H7 (cell line): Measurements from ENCODE around the gene TRMT11. TPM values are rescaled to one million over a fixed set of nuclear protein-coding genes. Genes with fewer than 3 reads are reported as not detected.
A peak's percentile ranks its signal among the peaks of the same experiment; 100 is the strongest.
"Not testable (repeated sequence)": the region's sequence is repeated elsewhere in the genome, so short reads cannot be mapped to it uniquely, and the experiment has no call there.

ENCODE experiments used
- DNase-seq: peaks from one replicate; pipeline ENCODE4 v3.0.0; 2012
- H3K27me3 ChIP-seq: 2 replicates; pipeline ENCODE4 v1.6.0; 2011; ENCODE audit warnings: mild to moderate bottlenecking, low read length; ENCODE audit not compliant: control insufficient read depth, insufficient read depth
- H3K36me3 ChIP-seq: replicated peaks from 2 replicates; pipeline ENCODE4 v1.5.1; 2011; ENCODE audit warnings: low read length; ENCODE audit not compliant: control insufficient read depth, insufficient read depth
- H3K4me3 ChIP-seq: 2 replicates; pipeline ENCODE4 v1.5.1; 2011; ENCODE audit warnings: low read depth, mild to moderate bottlenecking, control low read depth, low read length, moderate library complexity; ENCODE audit not compliant: insufficient read depth
- total RNA-seq: library from RNA; depleted of rRNA; stranded (reverse); fragments of >200 nt; shearing (Covaris generic); gene quantifications from 2 replicates; pipeline ENCODE4 v1.2.3, GENCODE V29; 2014

Gene TRMT11
- total RNA-seq, 1 experiment from 2014 or later, result 29.5 TPM

GRCh38 chr6:125950716-125951115 is 35.6 kb upstream of the TRMT11 start:
- H3K36me3 ChIP-seq, DNase-seq, H3K4me3 ChIP-seq, H3K27me3 ChIP-seq: not testable (repeated sequence)

- no peaks in the 10 kb centered on the region for H3K36me3 ChIP-seq
- no peak overlapping the region for H3K4me3 ChIP-seq
- H3K27me3 ChIP-seq, result no peaks in the 10 kb centered on the region; the same call in 1 of the 2 replicates
- DNase-seq, result no peak
Observed at GRCh38 chr6:125951323-125951722, 35.0 kb upstream of the TRMT11 start.

- Histone ChIP-seq H3K36me3 (no peaks in the 10 kb centered on the region), H3K27me3 (no peaks in the 10 kb centered on the region; the same call in 1 of the 2 replicates), H3K4me3 (no peak overlapping the region)
- DNase-seq, result peak; percentile 57
Observed at GRCh38 chr6:125952764-125953501, 33.4 kb upstream of the TRMT11 start.

DNA sequence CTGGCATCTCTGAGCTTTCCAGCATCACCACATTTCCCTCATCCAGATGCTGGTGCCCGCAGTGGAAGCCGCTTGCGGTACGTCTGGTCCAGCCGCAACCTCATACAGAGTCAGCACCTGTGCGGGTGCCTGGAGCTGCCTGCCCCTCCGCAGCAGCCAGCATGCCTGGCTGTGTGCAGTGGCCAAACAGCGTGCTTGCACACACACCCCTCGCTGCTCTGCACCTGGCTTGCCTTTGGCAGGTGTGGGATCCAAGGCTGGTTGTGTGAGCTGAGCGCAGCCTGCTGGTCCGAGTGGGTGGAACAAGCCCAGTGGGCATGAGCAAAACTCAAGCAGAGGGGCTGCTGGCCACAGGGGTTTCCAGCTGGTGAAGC is 32.9 kb upstream of the TRMT11 start:
- peak; percentile 48 for DNase-seq
- no peaks in the 10 kb centered on the region for H3K36me3 ChIP-seq
- peak overlapping the region; percentile 6; the same call in 1 of the 2 replicates for H3K4me3 ChIP-seq
- H3K27me3 ChIP-seq, result no peaks in the 10 kb centered on the region; the same call in 1 of the 2 replicates

- DNase-seq, result no peak
- Histone ChIP-seq H3K36me3 (no peaks in the 10 kb centered on the region), H3K27me3 (no peaks in the 10 kb centered on the region; the same call in 1 of the 2 replicates), H3K4me3 (no peak overlapping the region)
Observed at GRCh38 chr6:125954735-125955339, 31.5 kb upstream of the TRMT11 start.

DNA sequence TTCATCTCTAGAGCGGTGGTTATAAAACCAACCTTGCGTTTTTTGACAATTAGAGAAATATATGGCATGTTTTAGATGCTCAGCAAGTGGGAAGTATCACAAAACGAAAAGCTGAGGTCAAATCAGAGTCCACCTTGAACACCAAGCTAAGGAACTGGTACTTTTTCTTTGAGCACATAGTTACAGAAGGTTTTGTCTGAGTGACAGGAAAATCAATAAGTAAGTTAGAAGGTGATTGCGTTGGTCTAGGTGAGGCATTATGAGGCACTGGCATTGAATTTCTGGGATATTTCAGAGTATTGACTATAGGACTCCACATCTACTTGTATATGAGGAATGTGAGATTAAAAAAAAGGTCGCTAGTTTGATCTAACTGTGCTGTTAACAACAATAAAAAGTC is 30.4 kb upstream of the TRMT11 start:
- no peaks in the 10 kb centered on the region for H3K36me3 ChIP-seq
- H3K27me3 ChIP-seq, result no peaks in the 10 kb centered on the region; the same call in 1 of the 2 replicates
- DNase-seq, result no peak
- H3K4me3 ChIP-seq, result peak overlapping the region; percentile 92; the same call in 1 of the 2 replicates

DNA sequence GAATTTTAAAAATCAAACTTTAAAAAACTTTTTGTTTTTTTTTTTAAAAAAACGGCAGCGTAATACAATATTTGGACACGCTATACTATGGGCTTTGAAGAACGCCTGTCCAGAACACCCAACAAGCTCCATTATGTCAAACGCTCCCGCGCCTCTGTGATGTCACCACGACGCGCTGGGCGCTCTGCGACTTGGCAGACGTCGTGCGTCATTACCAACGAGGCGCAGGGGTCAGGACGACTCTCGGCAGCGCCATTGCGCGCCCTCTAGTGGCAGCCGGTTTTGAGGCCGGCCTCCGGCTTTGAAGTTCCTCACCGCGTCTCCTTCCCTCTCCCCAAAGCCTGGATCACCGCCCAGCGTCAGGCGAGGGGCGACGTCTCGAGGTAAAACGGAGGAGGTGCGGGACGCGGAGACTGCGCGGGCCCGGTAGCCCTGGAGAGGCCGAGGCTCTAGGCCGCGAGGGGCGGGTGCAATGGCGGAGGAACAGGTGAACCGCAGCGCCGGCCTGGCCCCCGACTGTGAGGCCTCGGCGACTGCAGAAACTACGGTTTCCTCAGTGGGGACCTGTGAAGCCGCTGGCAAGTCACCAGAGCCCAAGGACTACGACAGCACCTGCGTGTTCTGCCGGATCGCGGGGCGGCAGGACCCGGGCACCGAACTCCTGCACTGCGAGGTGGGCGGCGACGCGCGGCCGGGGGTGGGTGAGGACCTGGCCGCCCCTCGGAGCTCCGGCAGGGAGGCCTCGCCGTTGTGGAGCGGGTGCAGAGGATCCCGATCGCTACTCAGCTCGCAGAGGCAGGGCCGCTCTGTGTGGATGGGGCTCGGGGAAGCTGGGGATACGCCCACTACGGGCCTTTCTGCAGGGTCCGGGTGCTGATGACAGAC is 29.6 kb upstream of the TRMT11 start, which contains the start of gene HINT3:
HINT3 (plus strand) TSS at position 265 of the 885 bp plus-strand sequence; CDS start at position 473, 208 bp downstream.
- no peaks in the 10 kb centered on the region; the same call in 1 of the 2 replicates for H3K27me3 ChIP-seq
- DNase-seq, result peak; percentile 90
- H3K4me3 ChIP-seq, result peak within 1 kb of the TSS; percentile 92

DNA sequence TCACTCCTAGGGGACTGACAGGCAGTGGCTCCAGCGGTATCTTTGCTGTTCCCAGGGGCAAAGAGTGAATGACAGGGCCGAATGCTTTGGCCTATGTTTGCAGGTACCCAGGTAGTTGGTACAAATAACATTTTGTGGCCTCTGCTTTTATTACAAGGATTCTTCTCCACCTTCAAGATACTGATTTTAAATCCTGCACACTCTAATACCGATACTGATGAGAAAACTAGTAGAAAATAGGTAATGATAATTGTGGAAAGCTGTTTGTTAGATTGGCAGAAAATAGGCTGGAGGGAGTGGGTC is 29.0 kb upstream of the TRMT11 start:
- Histone ChIP-seq H3K36me3 (no peaks in the 10 kb centered on the region), H3K4me3 (peak overlapping the region; percentile 92), H3K27me3 (no peaks in the 10 kb centered on the region; the same call in 1 of the 2 replicates)
- DNase-seq, result no peak

More for the DNA sequence above, 29.6 kb upstream of the TRMT11 start, which contains the start of gene HINT3:
- no peaks in the 10 kb centered on the region for H3K36me3 ChIP-seq

DNA sequence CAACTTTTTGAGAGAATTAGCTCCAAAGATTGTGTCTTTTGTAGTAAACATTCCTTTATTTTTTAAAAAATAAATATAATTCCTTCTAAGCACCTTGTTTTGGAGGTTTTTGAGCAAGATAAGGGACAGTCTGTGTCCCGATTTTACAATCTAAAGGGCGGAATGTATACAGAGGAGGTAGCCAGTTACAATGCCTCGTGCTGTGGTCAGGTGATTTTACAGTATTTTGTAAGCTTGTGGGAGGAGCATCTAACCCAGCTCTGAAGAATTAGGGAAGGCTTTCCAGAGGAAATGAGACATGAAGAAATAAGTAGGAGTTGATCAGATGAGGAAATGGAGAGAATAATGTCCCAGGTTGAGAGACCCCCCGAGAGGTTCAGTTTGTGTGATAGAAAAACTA is 28.5 kb upstream of the TRMT11 start:
- Histone ChIP-seq H3K27me3 (no peaks in the 10 kb centered on the region; the same call in 1 of the 2 replicates), H3K36me3 (no peaks in the 10 kb centered on the region), H3K4me3 (no peak overlapping the region)
- peak; percentile 18 for DNase-seq

GRCh38 chr6:125959041-125959440 is 27.3 kb upstream of the TRMT11 start:
- H3K27me3 ChIP-seq, result no peaks in the 10 kb centered on the region; the same call in 1 of the 2 replicates
- DNase-seq, result no peak
- no peak overlapping the region for H3K4me3 ChIP-seq
- H3K36me3 ChIP-seq, result no peaks in the 10 kb centered on the region

DNA sequence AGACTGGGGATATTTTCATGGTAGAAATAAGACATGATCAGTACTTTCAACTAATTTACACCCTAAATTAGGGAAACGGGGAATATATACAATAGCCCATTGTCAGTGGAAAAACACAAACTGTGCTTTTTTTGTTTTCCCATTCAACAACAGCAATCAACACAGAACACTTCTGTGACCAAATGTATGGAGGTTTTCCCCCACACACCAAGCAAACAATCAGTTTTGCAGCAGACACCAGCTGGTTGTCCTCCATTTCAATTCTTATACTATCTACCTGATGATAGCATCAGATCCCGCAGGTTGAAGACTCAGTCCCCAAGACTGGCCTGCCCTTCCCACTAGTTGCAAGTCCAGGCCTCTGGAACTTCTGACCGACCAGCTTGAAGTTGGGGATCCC is 25.2 kb upstream of the TRMT11 start:
- no peak overlapping the region for H3K4me3 ChIP-seq
- no peaks in the 10 kb centered on the region for H3K27me3 ChIP-seq
- DNase-seq, result no peak
- H3K36me3 ChIP-seq, result no peaks in the 10 kb centered on the region

DNA sequence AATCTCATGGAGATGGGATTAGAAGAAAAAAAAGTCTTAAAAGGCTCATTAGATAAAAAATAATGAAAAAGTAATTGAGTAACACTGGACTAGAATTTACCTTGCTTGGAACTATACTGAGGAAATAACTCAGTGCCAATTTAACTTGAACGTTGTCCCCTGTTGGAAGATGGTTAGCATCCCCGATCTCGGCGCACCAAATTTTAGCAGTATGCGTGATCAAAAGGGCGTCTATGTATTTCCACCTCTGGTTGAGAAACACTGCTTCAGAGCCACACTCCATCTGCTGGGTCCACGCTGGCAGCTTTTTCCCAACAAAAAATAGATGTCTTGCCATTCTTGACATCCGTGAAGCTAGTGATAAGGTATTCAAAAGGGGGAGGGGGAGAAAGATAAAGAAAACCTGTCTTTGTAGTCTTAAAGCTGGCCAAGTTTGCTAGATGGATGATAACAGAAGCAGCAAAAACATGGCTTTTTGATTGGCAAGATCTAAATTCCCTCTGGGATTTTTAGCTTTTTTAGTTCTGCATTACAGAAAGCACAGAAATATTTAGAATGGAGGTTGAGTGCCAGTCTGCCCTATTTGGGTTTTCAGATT is 23.3 kb upstream of the TRMT11 start:
- no peaks in the 10 kb centered on the region for H3K36me3 ChIP-seq
- no peak overlapping the region for H3K4me3 ChIP-seq
- H3K27me3 ChIP-seq, result no peaks in the 10 kb centered on the region
- no peak for DNase-seq

GRCh38 chr6:125963817-125964216 is 22.5 kb upstream of the TRMT11 start:
- H3K27me3 ChIP-seq, result no peaks in the 10 kb centered on the region
- no peak for DNase-seq
- no peaks in the 10 kb centered on the region for H3K36me3 ChIP-seq
- H3K4me3 ChIP-seq, result no peak overlapping the region

DNA sequence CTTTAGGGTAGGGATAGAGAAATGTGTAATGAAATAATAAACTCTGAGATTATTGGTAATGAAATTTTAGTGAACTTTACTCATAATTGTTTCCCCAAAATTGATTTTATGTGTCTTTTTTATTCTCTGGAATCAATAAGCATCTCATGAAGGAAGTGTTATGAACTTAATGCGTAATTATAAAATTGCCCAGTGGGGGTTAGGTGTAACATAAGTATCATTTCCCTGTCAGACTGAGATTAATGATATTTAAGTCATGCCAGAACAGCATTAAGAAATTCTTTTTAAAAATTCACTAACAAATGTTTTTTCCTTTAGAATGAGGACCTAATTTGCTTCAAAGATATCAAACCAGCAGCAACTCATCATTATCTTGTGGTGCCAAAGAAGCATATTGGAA is 19.8 kb upstream of the TRMT11 start:
- Histone ChIP-seq H3K4me3 (no peak overlapping the region), H3K36me3 (no peaks in the 10 kb centered on the region), H3K27me3 (no peaks in the 10 kb centered on the region)
- DNase-seq, result no peak
